K562 (cell line): ENCODE data around the gene LRRC15. TPM values are rescaled to one million over a fixed set of nuclear protein-coding genes. Genes with fewer than 3 reads are reported as not detected.

Experiments used
- CHD2 ChIP-seq: IDR thresholded peaks from 2 replicates; pipeline ENCODE4 v1.6.1; 2011; ENCODE audit warnings: low read depth, low read length
- E2F1 ChIP-seq: sonication (generic); formaldehyde crosslinking; IDR thresholded peaks from 2 replicates; pipeline ENCODE4 v1.8.1; 2023; ENCODE audit warnings: mild to moderate bottlenecking, missing genetic modification reagents, moderate library complexity
- EHMT2 ChIP-seq: fragments of 450-650 bp; IDR thresholded peaks from 2 replicates; pipeline ENCODE4 v1.6.1; 2018; ENCODE audit warnings: antibody characterized with exemption
- NFIC ChIP-seq: fragments of 450-650 bp; IDR thresholded peaks from 2 replicates; pipeline ENCODE4 v1.6.1; 2017; ENCODE audit warnings: mild to moderate bottlenecking, inconsistent platforms
- NFIX ChIP-seq: fragments of 250-450 bp; sonication (Bioruptor Pico); IDR thresholded peaks from 2 replicates; pipeline ENCODE4 v1.4.0; 2020; ENCODE audit warnings: low read depth, mild to moderate bottlenecking, moderate library complexity
- NKRF ChIP-seq: fragments of 450-650 bp; IDR thresholded peaks from 2 replicates; pipeline ENCODE4 v1.6.1; 2016; ENCODE audit warnings: borderline replicate concordance
- NR1H2 ChIP-seq: sonication (generic); formaldehyde crosslinking; IDR thresholded peaks from 2 replicates; pipeline ENCODE4 v1.4.0; 2020; ENCODE audit warnings: mild to moderate bottlenecking, missing genetic modification reagents
- NRF1 ChIP-seq, 2 experiments: fragments of 450-650 bp; IDR thresholded peaks in 1 of 2; conservative IDR thresholded peaks in 1 of 2; 2 replicates each; pipeline ENCODE4 v1.6.1; 2014; ENCODE audit warnings: mild to moderate bottlenecking in 2 of 2
- POLR2AphosphoS5 ChIP-seq: IDR thresholded peaks from 2 replicates; pipeline ENCODE4 v1.6.1; 2011; ENCODE audit warnings: mild to moderate bottlenecking, low read depth, low read length, moderate library complexity; ENCODE audit not compliant: control insufficient read depth, insufficient read depth
- RCOR1 ChIP-seq, 2 experiments: IDR thresholded peaks; 2 replicates each; pipeline ENCODE4 v1.6.1; 2012; ENCODE audit warnings: low read depth in 2 of 2, low read length in 2 of 2, borderline replicate concordance in 1 of 2, improper control_type of control experiment in 1 of 2
- RFX5 ChIP-seq: IDR thresholded peaks from 2 replicates; pipeline ENCODE4 v1.6.1; 2011; ENCODE audit warnings: low read depth, mild to moderate bottlenecking, improper control_type of control experiment, low read length
- USF1 ChIP-seq: sonication (generic); formaldehyde crosslinking; IDR thresholded peaks from 2 replicates; pipeline ENCODE4 v1.9.0; 2022; ENCODE audit warnings: mild to moderate bottlenecking, missing genetic modification reagents
- ZNF124 ChIP-seq: sonication (generic); formaldehyde crosslinking; IDR thresholded peaks from 2 replicates; pipeline ENCODE4 v1.8.1; 2022; ENCODE audit warnings: missing genetic modification reagents
- ZNF165 ChIP-seq: fragments of 250-450 bp; sonication (Bioruptor Pico); IDR thresholded peaks from 2 replicates; pipeline ENCODE4 v1.4.0; 2020; ENCODE audit warnings: borderline replicate concordance
- ZNF584 ChIP-seq: fragments of 200-800 bp; sonication (Bioruptor generic); IDR thresholded peaks from 2 replicates; pipeline ENCODE4 v1.6.1; 2016; ENCODE audit warnings: low read depth, mild to moderate bottlenecking, missing genetic modification characterization, missing compliant biosample characterization
- ZNF695 ChIP-seq: fragments of 450-650 bp; formaldehyde crosslinking; IDR thresholded peaks from 2 replicates; pipeline ENCODE4 v1.4.0; 2020; ENCODE audit warnings: mild to moderate bottlenecking, moderate library complexity
- polyA plus RNA-seq, 8 experiments: library from polyadenylated mRNA; depleted of rRNA in 4 of 8; stranded (reverse) in 5 of 8; unstranded in 3 of 8; fragments of >200 nt; fragmentation: Nextera tagmentation in 2 of 8; fragmentation: Illumina TruSeq in 1 of 8; extraction: Ambion mirVana in 2 of 8; extraction: Trizol in 1 of 8; gene quantifications; 2 replicates each; pipeline versions ENCODE4 v1.2.1 to v1.2.3, GENCODE V29; 2011 to 2014; ENCODE audit warnings: inconsistent platforms in 1 of 8, missing spikeins in 1 of 8
- total RNA-seq, 7 experiments: library from RNA; depleted of rRNA in 6 of 7; stranded (reverse); fragments of >200 nt in 6 of 7; fragmentation: Illumina TruSeq in 2 of 7; extraction: Trizol in 2 of 7; gene quantifications; 2 replicates each; pipeline versions ENCODE4 v1.2.1 to v1.2.3, GENCODE V29; 2011 to 2021; ENCODE audit warnings: low replicate concordance in 1 of 7
- TF ChIP-seq, protein P1 (sequence below), 3 experiments: IDR thresholded peaks in 2 of 3; conservative IDR thresholded peaks in 1 of 3; 2 replicates each; pipeline ENCODE4 v1.5.1; 2011 to 2012; ENCODE audit warnings: low read length in 3 of 3, mild to moderate bottlenecking in 3 of 3, control low read depth in 2 of 3, improper control_type of control experiment in 1 of 3, inconsistent platforms in 1 of 3, low read depth in 1 of 3, mixed read lengths in 1 of 3, moderate library complexity in 1 of 3; ENCODE audit not compliant: insufficient read depth in 2 of 3

The LRRC15 gene
- total and polyA plus RNA-seq, 9 of the 15 experiments (the other 6 are each of a cell fraction or from before 2014, with no cell fraction given): not detected

DNA sequence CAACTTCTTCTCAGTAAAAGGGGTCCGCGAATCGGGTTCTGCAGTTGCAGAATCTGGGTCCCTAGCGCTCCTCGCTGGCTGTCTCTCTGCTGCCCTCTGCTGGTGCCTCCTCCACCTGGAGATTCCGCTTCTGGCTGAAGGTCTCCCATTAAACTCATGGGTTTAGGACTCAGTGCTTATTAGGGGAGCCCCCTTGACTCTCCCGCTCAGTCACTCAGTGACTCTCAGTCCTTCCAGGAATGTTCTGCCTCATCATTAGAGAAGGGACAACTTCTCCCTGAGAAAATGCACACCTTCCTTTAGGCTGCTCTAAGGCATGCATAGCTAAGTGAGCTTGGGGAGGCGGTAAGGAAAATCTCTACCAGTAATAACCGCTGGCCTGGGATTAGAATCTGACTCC, 25.5 kb downstream of the LRRC15 start (continued):
- TF ChIP-seq NFIC (no peak), NFIX (no peak), RCOR1 (IDR thresholded peaks at IDR 0.05; ENCODE audit: borderline replicate concordance in 1 of 2, low read depth in 2 of 2, low read length in 2 of 2) (0 out of 4 replicates have a peak, but pooled peaks of 1 of the 2 experiments have one; percentile 16), USF1 (CRISPR knock-in tag) (no peak), ZNF695 (no peak), E2F1 (CRISPR knock-in tag) (no peak), ZNF165 (CRISPR knock-in tag) (no peak), POLR2AphosphoS5 (no peak), NRF1 (conservative IDR thresholded peaks at IDR 0.05 in 1 of 2, IDR thresholded peaks at IDR 0.05 in 1 of 2) (no peak), EHMT2 (no peak), CHD2 (no peak), NR1H2 (no peak), ZNF124 (CRISPR knock-in tag) (no peak), NKRF (no peak), RFX5 (no peak), ZNF584 (no peak)
- TF ChIP-seq, protein P1, sequence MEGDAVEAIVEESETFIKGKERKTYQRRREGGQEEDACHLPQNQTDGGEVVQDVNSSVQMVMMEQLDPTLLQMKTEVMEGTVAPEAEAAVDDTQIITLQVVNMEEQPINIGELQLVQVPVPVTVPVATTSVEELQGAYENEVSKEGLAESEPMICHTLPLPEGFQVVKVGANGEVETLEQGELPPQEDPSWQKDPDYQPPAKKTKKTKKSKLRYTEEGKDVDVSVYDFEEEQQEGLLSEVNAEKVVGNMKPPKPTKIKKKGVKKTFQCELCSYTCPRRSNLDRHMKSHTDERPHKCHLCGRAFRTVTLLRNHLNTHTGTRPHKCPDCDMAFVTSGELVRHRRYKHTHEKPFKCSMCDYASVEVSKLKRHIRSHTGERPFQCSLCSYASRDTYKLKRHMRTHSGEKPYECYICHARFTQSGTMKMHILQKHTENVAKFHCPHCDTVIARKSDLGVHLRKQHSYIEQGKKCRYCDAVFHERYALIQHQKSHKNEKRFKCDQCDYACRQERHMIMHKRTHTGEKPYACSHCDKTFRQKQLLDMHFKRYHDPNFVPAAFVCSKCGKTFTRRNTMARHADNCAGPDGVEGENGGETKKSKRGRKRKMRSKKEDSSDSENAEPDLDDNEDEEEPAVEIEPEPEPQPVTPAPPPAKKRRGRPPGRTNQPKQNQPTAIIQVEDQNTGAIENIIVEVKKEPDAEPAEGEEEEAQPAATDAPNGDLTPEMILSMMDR (IDR thresholded peaks at IDR 0.05 in 2 of 3, conservative IDR thresholded peaks at IDR 0.05 in 1 of 3; ENCODE audit: insufficient read depth in 2 of 3, low read depth in 1 of 3, low read length in 3 of 3): peak; percentile 87 to 94 (median 89)
